ENCODE data around the gene TLCD5. TPM values are rescaled to one million over a fixed set of nuclear protein-coding genes. Genes with fewer than 3 reads are reported as not detected.

Gene TLCD5
- total RNA-seq, 4 donors from 2014 or later: 0.27 to 1.0 (median 0.70) TPM

- TF ChIP-seq CTCF (IDR thresholded peaks at IDR 0.05 in 4 of 5, conservative IDR thresholded peaks at IDR 0.05 in 1 of 5) (no peak), POLR2A (IDR thresholded peaks at IDR 0.05) (no peak)
- intact Hi-C loops (cut with DNase I; ENCODE audit: low total_unique reads): loop anchor here (5.0 kb wide), 1 partner anchor 354 kb away; no protein-coding TSS in a partner anchor
- in situ Hi-C loops (cut with MboI; ENCODE audit: low sequenced_read_pairs in 4 of 4): loop anchor here (5.0 to 25.0 kb wide), 3 partner anchors 94 to 104 kb away; no protein-coding TSS in a partner anchor
- no peak for ATAC-seq
- Histone ChIP-seq H3K9me3 (no peaks in the 10 kb centered on the region), H3K36me3 (no peaks in the 10 kb centered on the region), H3K27me3 (no peaks in the 10 kb centered on the region), H3K4me1 (peaks cover 5 to 18% of the 10 kb centered on the region in 2 donors), H3K4me3 (no peak overlapping the region), H3K27ac (peak overlapping the region in 1 of 4 donors; percentile 28)
- no peak for DNase-seq
Measured at GRCh38 chr11:120332822-120333716, 8.0 kb downstream of the TLCD5 start.

- Histone ChIP-seq H3K4me1 (peaks cover 9 to 23% of the 10 kb centered on the region in 2 donors), H3K9me3 (no peaks in the 10 kb centered on the region), H3K4me3 (no peak overlapping the region), H3K27ac (peak overlapping the region; percentile 28 to 99 (median 98)), H3K27me3 (no peaks in the 10 kb centered on the region), H3K36me3 (no peaks in the 10 kb centered on the region)
- in situ Hi-C loops (cut with MboI; ENCODE audit: low sequenced_read_pairs in 4 of 4) (loop anchor here (5.0 to 25.0 kb wide), 3 partner anchors 94 to 104 kb away; no protein-coding TSS in a partner anchor), intact Hi-C loops (cut with DNase I; ENCODE audit: low total_unique reads) (loop anchor here (5.0 kb wide), 1 partner anchor 354 kb away; no protein-coding TSS in a partner anchor)
- no peak for TF ChIP-seq POLR2A (IDR thresholded peaks at IDR 0.05)
- ATAC-seq (no peak), DNase-seq (no peak)
Measured at GRCh38 chr11:120333801-120334200, 8.7 kb downstream of the TLCD5 start.

- intact Hi-C loops (cut with DNase I; ENCODE audit: low total_unique reads) (loop anchor here (5.0 kb wide), 1 partner anchor 353 kb away; no protein-coding TSS in a partner anchor), in situ Hi-C loops (cut with MboI; ENCODE audit: low sequenced_read_pairs in 4 of 4) (loop anchor here (5.0 to 25.0 kb wide), 3 partner anchors 93 to 103 kb away; no protein-coding TSS in a partner anchor)
- DNase-seq (no peak), ATAC-seq (no peak)
- no peak for TF ChIP-seq CTCF (IDR thresholded peaks at IDR 0.05 in 4 of 5, conservative IDR thresholded peaks at IDR 0.05 in 1 of 5)
- TF ChIP-seq POLR2A (IDR thresholded peaks at IDR 0.05): no peak
- Histone ChIP-seq H3K9me3 (no peaks in the 10 kb centered on the region), H3K4me3 (no peak overlapping the region), H3K36me3 (no peaks in the 10 kb centered on the region), H3K27me3 (no peaks in the 10 kb centered on the region), H3K4me1 (peaks cover 14 to 28% of the 10 kb centered on the region in 2 donors), H3K27ac (peak overlapping the region; percentile 97 to 99 (median 98))
Measured at GRCh38 chr11:120334332-120334731, 9.2 kb downstream of the TLCD5 start.

GRCh38 chr11:120334894-120335462, 9.9 kb downstream of the TLCD5 start:
- DNase-seq: peak; percentile 43 to 70

More at GRCh38 chr11:120334894-120335462, 9.9 kb downstream of the TLCD5 start:
- no peaks in the 10 kb centered on the region for H3K9me3 ChIP-seq
- in situ Hi-C loops (cut with MboI; ENCODE audit: low sequenced_read_pairs in 4 of 4) (loop anchor here (5.0 to 25.0 kb wide), 3 partner anchors 92 to 102 kb away; no protein-coding TSS in a partner anchor), intact Hi-C loops (cut with DNase I; ENCODE audit: low total_unique reads) (loop anchor here (1.0 to 5.0 kb wide), 2 partner anchors 97 to 352 kb away; no protein-coding TSS in a partner anchor)
- TF ChIP-seq POLR2A (IDR thresholded peaks at IDR 0.05): peak in 1 of 2 donors; percentile 45
- peak; percentile 61 to 76 (median 71) for TF ChIP-seq CTCF (IDR thresholded peaks at IDR 0.05 in 4 of 5, conservative IDR thresholded peaks at IDR 0.05 in 1 of 5)
- H3K36me3 ChIP-seq: no peaks in the 10 kb centered on the region
- H3K27me3 ChIP-seq: no peaks in the 10 kb centered on the region
- peaks cover 21 to 34% of the 10 kb centered on the region in 2 donors for H3K4me1 ChIP-seq
- peak overlapping the region; percentile 73 to 86 (median 79) for H3K4me3 ChIP-seq
- peak overlapping the region; percentile 97 to 99 (median 98) for H3K27ac ChIP-seq
- ATAC-seq: peak; percentile 49 to 54
